Breast epithelium (tissue), 3 donors: ENCODE measurements around the gene CENPT.

Experiments
- CTCF ChIP-seq, 3 donors: fragments of 450-650 bp; IDR thresholded peaks; one replicate each; pipeline ENCODE4 v1.5.1; 2016 to 2017; ENCODE audit warnings: antibody characterized with exemption in 3 of 3, mild to moderate bottlenecking in 3 of 3, moderate library complexity in 3 of 3
- POLR2A ChIP-seq: fragments of 450-650 bp; IDR thresholded peaks from one replicate; pipeline ENCODE4 v1.6.1; 2016; ENCODE audit warnings: antibody characterized with exemption, mild to moderate bottlenecking, moderate library complexity
- POLR2AphosphoS5 ChIP-seq, 3 donors: sonication (generic); formaldehyde crosslinking; IDR thresholded peaks; one replicate each; pipeline ENCODE4 v1.6.1; 2017; ENCODE audit warnings: antibody characterized with exemption in 3 of 3

DNA sequence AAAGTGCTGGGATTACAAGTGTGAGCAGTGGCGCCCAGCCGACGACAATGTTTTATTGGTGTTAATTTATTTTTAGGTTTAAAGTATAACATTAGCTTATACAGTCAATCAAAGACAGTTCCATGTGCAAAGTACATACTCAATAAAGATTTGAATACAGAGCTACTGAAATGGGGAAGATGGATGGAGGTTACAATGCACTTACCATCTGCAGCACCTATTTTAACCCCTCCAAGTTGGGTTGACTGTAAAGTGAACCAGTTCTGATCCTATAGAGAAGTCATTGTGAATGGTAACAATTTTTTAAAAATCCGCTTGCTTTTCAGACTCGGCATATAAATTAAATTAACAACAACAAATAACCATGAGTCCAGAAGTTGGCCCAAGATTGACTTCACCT lies 44.9 kb upstream of the CENPT start:
- TF ChIP-seq CTCF (IDR thresholded peaks at IDR 0.05) = no peak
- no peak for TF ChIP-seq POLR2A
- no peak for TF ChIP-seq POLR2AphosphoS5 (IDR thresholded peaks at IDR 0.05)
